ENCODE results near the gene SMIM17.
"Not testable (repeated sequence)": the region's sequence is repeated elsewhere in the genome, so short reads cannot be mapped to it uniquely, and the experiment has no call there.

The SMIM17 gene

DNA sequence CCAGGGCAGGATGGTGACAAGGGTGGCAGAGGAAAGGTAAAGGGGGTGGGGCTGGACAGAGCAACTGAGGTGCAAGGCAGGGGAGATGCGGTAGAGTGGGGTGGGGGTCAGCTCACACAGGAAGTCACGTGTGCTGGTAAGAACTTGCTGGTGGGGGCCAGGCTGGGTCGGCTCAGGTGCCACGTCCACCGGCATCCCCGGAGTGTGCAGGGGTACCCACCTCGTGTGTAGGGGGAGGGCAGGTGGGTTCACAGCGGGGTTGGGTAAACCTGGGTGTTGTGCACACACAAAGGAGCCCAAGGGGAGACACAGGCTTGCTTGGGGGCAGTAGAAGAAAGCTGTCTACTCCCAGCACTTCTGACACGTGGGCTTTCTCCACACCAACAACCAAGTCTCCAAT, 25.7 kb downstream of the SMIM17 start:
- H3K27me3 Mint-ChIP-seq (ENCODE audit: low read depth): no peaks in the 10 kb centered on the region

DNA sequence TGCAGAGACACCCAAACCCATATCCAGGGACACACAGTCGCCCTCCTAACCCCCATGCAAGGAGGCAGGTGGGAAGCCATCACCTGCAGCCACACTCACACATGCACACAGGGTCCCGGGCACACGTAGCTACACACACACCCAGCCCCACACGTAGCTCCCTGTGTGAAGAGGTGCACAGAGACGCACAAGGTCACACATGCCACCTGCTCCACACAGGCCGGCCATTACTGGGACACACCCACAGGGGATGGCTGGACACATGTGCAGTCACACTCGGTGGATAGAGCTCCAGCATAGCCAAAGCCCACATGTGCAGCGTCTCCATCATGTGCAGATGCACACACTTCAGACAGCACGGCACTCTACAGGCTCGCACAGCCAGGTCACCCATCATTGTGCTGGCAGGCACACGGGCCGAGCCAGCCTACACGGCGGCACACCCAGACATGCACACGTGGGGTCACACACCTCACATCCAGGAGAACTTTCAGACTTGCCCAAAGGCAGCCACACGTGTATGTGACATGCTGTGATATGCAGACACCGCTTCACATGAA, 27.5 kb downstream of the SMIM17 start:
- no peak for TF ChIP-seq CTCF (IDR thresholded peaks at IDR 0.05; ENCODE audit: unreplicated experiment in 3 of 3)
- peaks cover 4% of the 10 kb centered on the region for H3K36me3 Mint-ChIP-seq (ENCODE audit: low read depth)
- H3K9me3 Mint-ChIP-seq: peaks cover 53% of the 10 kb centered on the region
- no peak overlapping the region for H3K27ac Mint-ChIP-seq
- H3K4me3 Mint-ChIP-seq: no peak overlapping the region
- H3K27me3 Mint-ChIP-seq (ENCODE audit: low read depth): no peaks in the 10 kb centered on the region
- H3K4me1 Mint-ChIP-seq: no peaks in the 10 kb centered on the region

More for the DNA sequence above, 25.7 kb downstream of the SMIM17 start:
- H3K27ac Mint-ChIP-seq: no peak overlapping the region
- H3K4me3 Mint-ChIP-seq: no peak overlapping the region
- H3K9me3 Mint-ChIP-seq: peaks cover 46% of the 10 kb centered on the region
- H3K36me3 Mint-ChIP-seq (ENCODE audit: low read depth): peaks cover 4% of the 10 kb centered on the region
- no peak for TF ChIP-seq CTCF (IDR thresholded peaks at IDR 0.05; ENCODE audit: unreplicated experiment in 3 of 3)
- no peaks in the 10 kb centered on the region for H3K4me1 Mint-ChIP-seq

GRCh38 chr19:56670961-56671612, 28.1 kb downstream of the SMIM17 start:
- Mint-ChIP-seq H3K36me3 (ENCODE audit: low read depth) (peaks cover 4% of the 10 kb centered on the region), H3K4me3 (no peak overlapping the region), H3K9me3 (peaks cover 52% of the 10 kb centered on the region), H3K27me3 (ENCODE audit: low read depth) (no peaks in the 10 kb centered on the region), H3K27ac (no peak overlapping the region), H3K4me1 (no peaks in the 10 kb centered on the region)
- no peak for TF ChIP-seq CTCF (IDR thresholded peaks at IDR 0.05; ENCODE audit: unreplicated experiment in 3 of 3)

GRCh38 chr19:56671613-56671994, 28.6 kb downstream of the SMIM17 start, which contains the start of gene ZNF835:
Gene ZNF835 (minus strand): TSS chr19:56671757. CDS start chr19:56665198, 6,559 bp downstream.
- TF ChIP-seq CTCF (IDR thresholded peaks at IDR 0.05; ENCODE audit: unreplicated experiment in 3 of 3): no peak
- Mint-ChIP-seq H3K27me3 (ENCODE audit: low read depth) (no peaks in the 10 kb centered on the region), H3K4me3 (no peak within 1 kb of the TSS), H3K36me3 (ENCODE audit: low read depth) (peaks cover 4% of the 10 kb centered on the region), H3K27ac (no peak within 1 kb of the TSS), H3K4me1 (no peaks in the 10 kb centered on the region), H3K9me3 (peaks cover 56% of the 10 kb centered on the region)

- H3K4me1 Mint-ChIP-seq; H3K27ac Mint-ChIP-seq; H3K27me3 Mint-ChIP-seq (ENCODE audit: low read depth); H3K36me3 Mint-ChIP-seq (ENCODE audit: low read depth); H3K4me3 Mint-ChIP-seq: not testable (repeated sequence)
- H3K9me3 Mint-ChIP-seq: peaks cover 55% of the 10 kb centered on the region
Measured at GRCh38 chr19:56672610-56673009, 29.7 kb downstream of the SMIM17 start.

GRCh38 chr19:56678205-56678604, 35.2 kb downstream of the SMIM17 start:
- Mint-ChIP-seq H3K4me1 (no peaks in the 10 kb centered on the region), H3K4me3 (no peak overlapping the region), H3K36me3 (ENCODE audit: low read depth) (no peaks in the 10 kb centered on the region), H3K27me3 (ENCODE audit: low read depth) (no peaks in the 10 kb centered on the region), H3K27ac (no peak overlapping the region), H3K9me3 (peaks cover 48% of the 10 kb centered on the region)
- TF ChIP-seq CTCF (IDR thresholded peaks at IDR 0.05; ENCODE audit: unreplicated experiment in 3 of 3): no peak
